Measurements from ENCODE around the gene KDM4B. TPM values are rescaled to one million over a fixed set of nuclear protein-coding genes. Genes with fewer than 3 reads are reported as not detected.

The KDM4B gene
- total and polyA plus RNA-seq, 2 of the 8 experiments (the other 6 are each of a cell fraction or from before 2014, with no cell fraction given): 12.0 to 31.9 TPM

- H3K4me1 ChIP-seq (replicated peaks in 1 of 4; ENCODE audit: control insufficient read depth in 3 of 4, insufficient read depth in 4 of 4, low read length in 3 of 4): no peaks in the 10 kb centered on the region; a peak in 2 of 7 replicates
- H3K27me3 ChIP-seq (replicated peaks in 1 of 4; ENCODE audit: control insufficient read depth in 3 of 4, extremely low read depth in 1 of 4, insufficient read depth in 3 of 4, low read length in 3 of 4): no peaks in the 10 kb centered on the region
- H2BK5ac ChIP-seq (ENCODE audit: low read depth, low read length): no peak overlapping the region
- H3K4me3 ChIP-seq (ENCODE audit: extremely low read depth in 1 of 4, insufficient read depth in 2 of 4, low read depth in 3 of 4, low read length in 4 of 4): no peak overlapping the region
- no peak overlapping the region for H4K91ac ChIP-seq (replicated peaks; ENCODE audit: insufficient read length, low read length)
- H3K9ac ChIP-seq (replicated peaks in 1 of 4; ENCODE audit: extremely low read depth in 1 of 4, low read depth in 3 of 4, low read length in 3 of 4): no peak overlapping the region
- no peak overlapping the region for H3K14ac ChIP-seq (ENCODE audit: insufficient read length)
- DNase-seq (ENCODE audit: low read depth in 1 of 2, low spot score in 2 of 2) (no peak), FAIRE-seq (no peak)
- peaks cover 10% of the 10 kb centered on the region; the same call in 1 of the 2 replicates for H3K23me2 ChIP-seq (ENCODE audit: low read depth, low read length)
- CTCF ChIA-PET (ENCODE audit: partially characterized antibody): interaction anchor here (0.6 to 12.0 kb wide), 14 partner anchors 9 to 1376 kb away, joined by 3 to 175 read pairs (median 8); no protein-coding TSS in a partner anchor
- no peak overlapping the region for H2BK120ac ChIP-seq (replicated peaks; ENCODE audit: low read depth, low read length)
- peaks cover 0 to 39% of the 10 kb centered on the region in 2 experiments; a peak in 1 of 4 replicates for H3K79me2 ChIP-seq (ENCODE audit: control insufficient read depth in 1 of 2, insufficient read depth in 2 of 2, low read length in 2 of 2)
- peaks cover 27% of the 10 kb centered on the region for H3K79me1 ChIP-seq (ENCODE audit: low read depth, low read length)
- no peak overlapping the region for H3K18ac ChIP-seq (ENCODE audit: extremely low read depth, low read length)
- WGBS, 2 experiments (ENCODE audit: extremely low coverage in 1 of 2, insufficient coverage in 1 of 2, insufficient read length in 1 of 2, insufficient replicate concordance in 2 of 2, low coverage in 1 of 2, low lambda C conversion rate in 2 of 2, missing lambda C conversion rate in 1 of 2): 93% methylated on average over 10 of the region's 10 CpGs; no CpG with 5 or more reads in 1 of the 2 experiments
- H2BK12ac ChIP-seq (ENCODE audit: low read depth, low read length): no peak overlapping the region
- H2AK5ac ChIP-seq (ENCODE audit: low read depth, low read length): no peak overlapping the region
- no peak overlapping the region for H3K4me2 ChIP-seq (ENCODE audit: insufficient read depth in 1 of 2, low read depth in 2 of 2, low read length in 2 of 2)
- no peak overlapping the region for H2AFZ ChIP-seq (ENCODE audit: low read length)
- peaks cover 0 to 5% of the 10 kb centered on the region in 2 experiments; a peak in 1 of 4 replicates for H3K9me3 ChIP-seq (ENCODE audit: insufficient read depth in 2 of 2, low read depth in 1 of 2, low read length in 1 of 2)
- no peak overlapping the region for H3K23ac ChIP-seq (ENCODE audit: insufficient read length)
- no peak overlapping the region for H3K56ac ChIP-seq (replicated peaks; ENCODE audit: insufficient read length, low read depth, low read length)
- no peak overlapping the region for H3K27ac ChIP-seq (ENCODE audit: low read depth, low read length)
- no peak overlapping the region for H2BK20ac ChIP-seq (ENCODE audit: low read length)
- no peak overlapping the region for H4K5ac ChIP-seq (ENCODE audit: insufficient read length, low read depth, low read length)
- POLR2A ChIA-PET (ENCODE audit: partially characterized antibody): interaction anchor here (0.6 kb wide), 1 partner anchor 386 kb away, joined by 3 read pairs; no protein-coding TSS in a partner anchor
- H4K20me1 ChIP-seq (replicated peaks in 1 of 2; ENCODE audit: control insufficient read depth in 1 of 2, insufficient read depth in 2 of 2, low read length in 2 of 2): peaks cover 7 to 9% of the 10 kb centered on the region in 2 experiments
- no peak overlapping the region for H3K4ac ChIP-seq (replicated peaks; ENCODE audit: insufficient read length, low read depth, low read length)
- peaks cover 0 to 2% (median 0%) of the 10 kb centered on the region in 4 experiments; a peak in 1 of 8 replicates for H3K36me3 ChIP-seq (ENCODE audit: control insufficient read depth in 2 of 4, insufficient read depth in 4 of 4, low read length in 3 of 4)
- H2BK15ac ChIP-seq (ENCODE audit: low read length): no peak overlapping the region
- no peak overlapping the region for H4K8ac ChIP-seq (ENCODE audit: extremely low read depth, insufficient read depth, low read length)
- TF ChIP-seq YY1 (IDR thresholded peaks at IDR 0.05; ENCODE audit: low read depth, low read length): no peak
- TF ChIP-seq BACH1 (IDR thresholded peaks at IDR 0.05; ENCODE audit: low read length): no peak
- TF ChIP-seq MAX (IDR thresholded peaks at IDR 0.05): no peak
- no peak for TF ChIP-seq SIX5 (IDR thresholded peaks at IDR 0.05; ENCODE audit: low read depth, low read length)
- TF ChIP-seq CHD1 (IDR thresholded peaks at IDR 0.05; ENCODE audit: low read depth, low read length): no peak
- no peak for TF ChIP-seq CHD2 (IDR thresholded peaks at IDR 0.05; ENCODE audit: low read length)
Observed at GRCh38 chr19:5024282-5024681, 55.4 kb downstream of the KDM4B start.
